CD14-positive monocyte (primary cell): ENCODE measurements around the gene BRIP1. TPM values are rescaled to one million over a fixed set of nuclear protein-coding genes. Genes with fewer than 3 reads are reported as not detected.
"Not testable (repeated sequence)": the region's sequence is repeated elsewhere in the genome, so short reads cannot be mapped to it uniquely, and the experiment has no call there.

Experiments used
- DNase-seq, 3 donors: peaks; one replicate each; pipeline ENCODE4 v3.0.0-alpha.2; 2011 to 2022
- H2AFZ ChIP-seq: 2 replicates; pipeline ENCODE4 v1.6.0; 2012; ENCODE audit warnings: mild to moderate bottlenecking, low read depth, low read length, inconsistent platforms; ENCODE audit not compliant: insufficient read depth, poor library complexity, severe bottlenecking
- H3K27ac ChIP-seq, 2 donors: 1 replicate in 1 of 2; 2 replicates in 1 of 2; pipeline ENCODE4 v1.5.1; 2012 to 2013; ENCODE audit warnings: low read length in 2 of 2, control low read depth in 1 of 2, inconsistent platforms in 1 of 2, low read depth in 1 of 2, mild to moderate bottlenecking in 1 of 2
- H3K27me3 ChIP-seq, 2 donors: one replicate each; pipeline versions ENCODE4 v1.6.0 to v1.6.1; 2011 to 2013; ENCODE audit warnings: low read length in 2 of 2; ENCODE audit not compliant: control insufficient read depth in 2 of 2, insufficient read depth in 2 of 2
- H3K36me3 ChIP-seq, 2 donors: replicated peaks in 1 of 2; 1 replicate in 1 of 2; 2 replicates in 1 of 2; pipeline versions ENCODE4 v1.5.1 to v1.6.1; 2012 to 2013; ENCODE audit warnings: low read length in 2 of 2, control low read depth in 1 of 2, inconsistent platforms in 1 of 2, mild to moderate bottlenecking in 1 of 2; ENCODE audit not compliant: insufficient read depth in 2 of 2, control insufficient read depth in 1 of 2
- H3K4me1 ChIP-seq, 2 donors: 1 replicate in 1 of 2; 2 replicates in 1 of 2; pipeline versions ENCODE4 v1.5.1 to v1.6.1; 2012 to 2013; ENCODE audit warnings: low read length in 2 of 2, control low read depth in 1 of 2, inconsistent platforms in 1 of 2, mild to moderate bottlenecking in 1 of 2, moderate library complexity in 1 of 2; ENCODE audit not compliant: insufficient read depth in 2 of 2, control insufficient read depth in 1 of 2
- H3K4me2 ChIP-seq: replicated peaks from 2 replicates; pipeline ENCODE3; 2012; ENCODE audit warnings: low read length, moderate library complexity, mild to moderate bottlenecking; ENCODE audit not compliant: poor library complexity, severe bottlenecking; ENCODE audit errors: extremely low read depth
- H3K4me3 ChIP-seq, 3 experiments: fragments of 200-600 bp in 1 of 3; sonication (generic) in 1 of 3; replicated peaks in 1 of 3; 1 replicate in 2 of 3; 2 replicates in 1 of 3; pipeline ENCODE4 v1.5.1; 2011 to 2013; ENCODE audit warnings: low read length in 3 of 3, mild to moderate bottlenecking in 3 of 3, control low read depth in 2 of 3, low read depth in 2 of 3, inconsistent platforms in 1 of 3, moderate library complexity in 1 of 3
- H3K79me2 ChIP-seq: 2 replicates; pipeline ENCODE4 v1.6.0; 2012; ENCODE audit warnings: mild to moderate bottlenecking, control low read depth, inconsistent platforms, low read length, moderate library complexity; ENCODE audit not compliant: insufficient read depth
- H3K9ac ChIP-seq: 2 replicates; pipeline ENCODE4 v1.6.0; 2017; ENCODE audit warnings: low read length, mild to moderate bottlenecking; ENCODE audit not compliant: insufficient read depth, poor library complexity, severe bottlenecking
- H3K9me3 ChIP-seq, 2 donors: replicated peaks in 1 of 2; 1 replicate in 1 of 2; 2 replicates in 1 of 2; pipeline versions ENCODE4 v1.5.1 to v1.6.1; 2012 to 2013; ENCODE audit warnings: low read length in 2 of 2, control low read depth in 1 of 2; ENCODE audit not compliant: control insufficient read depth in 1 of 2, insufficient read depth in 1 of 2
- H4K20me1 ChIP-seq: 2 replicates; pipeline ENCODE4 v1.6.0; 2012; ENCODE audit warnings: mild to moderate bottlenecking, low read length, control low read depth, moderate library complexity; ENCODE audit not compliant: insufficient read depth
- H3K27ac Mint-ChIP-seq, 7 donors: one replicate each; pipeline ENCODE4 v1.8.0; 2020; ENCODE audit warnings: mild to moderate bottlenecking in 7 of 7, mixed read lengths in 7 of 7, moderate library complexity in 6 of 7, inconsistent platforms in 2 of 7
- H3K27me3 Mint-ChIP-seq, 3 donors: one replicate each; pipeline ENCODE4 v1.8.0; 2021 to 2022; ENCODE audit warnings: low read depth in 3 of 3, mild to moderate bottlenecking in 3 of 3, mixed read lengths in 3 of 3, moderate library complexity in 3 of 3, inconsistent platforms in 1 of 3
- H3K36me3 Mint-ChIP-seq, 2 donors: one replicate each; pipeline ENCODE4 v1.8.0; 2020; ENCODE audit warnings: mixed read lengths in 2 of 2, inconsistent platforms in 1 of 2, mild to moderate bottlenecking in 1 of 2
- H3K4me1 Mint-ChIP-seq: one replicate; pipeline ENCODE4 v1.8.0; 2020; ENCODE audit warnings: mild to moderate bottlenecking, mixed read lengths
- H3K4me3 Mint-ChIP-seq, 2 donors: one replicate each; pipeline ENCODE4 v1.8.0; 2020; ENCODE audit warnings: mild to moderate bottlenecking in 2 of 2, mixed read lengths in 2 of 2, moderate library complexity in 1 of 2
- H3K9me3 Mint-ChIP-seq, 7 donors: one replicate each; pipeline ENCODE4 v1.8.0; 2020 to 2022; ENCODE audit warnings: mixed read lengths in 7 of 7, mild to moderate bottlenecking in 6 of 7, moderate library complexity in 6 of 7, inconsistent platforms in 2 of 7
- WGBS: methylation state at CpG from one replicate; pipeline ENCODE4 v1.1.5; 2013; ENCODE audit warnings: missing lambda C conversion rate; ENCODE audit not compliant: insufficient coverage; 5-methylcytosine and 5-hydroxymethylcytosine counted together
- intact Hi-C, 2 donors: fragments of 100-400 bp; cut with micrococcal nuclease; formaldehyde crosslinking; loops; one replicate each; pipeline versions ENCODE4 v1.15.0 to v1.15.1; 2023
- polyA plus RNA-seq, 3 donors: library from polyadenylated mRNA; depleted of rRNA in 1 of 3; unstranded in 2 of 3; stranded (reverse) in 1 of 3; fragments of 300-500 nt in 2 of 3; fragments of >200 nt in 1 of 3; fragmentation: Illumina TruSeq in 2 of 3; gene quantifications; 1 replicate in 2 of 3; 2 replicates in 1 of 3; pipeline ENCODE4 v1.2.3, GENCODE V29; 2012 to 2021

The BRIP1 gene
- polyA plus RNA-seq, 3 donors: 0.11 to 0.12 TPM; not detected in 1

- H3K36me3 Mint-ChIP-seq, H2AFZ ChIP-seq, H3K4me2 ChIP-seq, H3K27ac ChIP-seq, DNase-seq, H3K27me3 ChIP-seq, H3K4me1 ChIP-seq, intact Hi-C loops, H3K9me3 ChIP-seq, H4K20me1 ChIP-seq, H3K27me3 Mint-ChIP-seq, H3K9ac ChIP-seq, H3K27ac Mint-ChIP-seq, H3K4me3 ChIP-seq, H3K79me2 ChIP-seq, H3K36me3 ChIP-seq, H3K4me1 Mint-ChIP-seq, H3K4me3 Mint-ChIP-seq, H3K9me3 Mint-ChIP-seq: not testable (repeated sequence)
Observed at GRCh38 chr17:61676522-61676921, 186.8 kb downstream of the BRIP1 start.

GRCh38 chr17:61674609-61675008 lies 188.7 kb downstream of the BRIP1 start:
- H3K4me1 ChIP-seq, H3K4me3 ChIP-seq, H2AFZ ChIP-seq, H4K20me1 ChIP-seq, intact Hi-C loops, H3K9me3 ChIP-seq, H3K79me2 ChIP-seq, H3K27me3 Mint-ChIP-seq, H3K9ac ChIP-seq, DNase-seq, H3K4me1 Mint-ChIP-seq, H3K4me3 Mint-ChIP-seq, H3K4me2 ChIP-seq, H3K9me3 Mint-ChIP-seq, H3K36me3 ChIP-seq, H3K27ac ChIP-seq, H3K27me3 ChIP-seq, H3K27ac Mint-ChIP-seq, H3K36me3 Mint-ChIP-seq: not testable (repeated sequence)
- WGBS: no CpG with 5 or more reads among the region's 2 CpGs

GRCh38 chr17:61673019-61673897 lies 190.1 kb downstream of the BRIP1 start:
- H3K27ac ChIP-seq, DNase-seq, H3K9me3 ChIP-seq, H3K36me3 ChIP-seq, intact Hi-C loops, H3K27me3 Mint-ChIP-seq, H3K27me3 ChIP-seq, H4K20me1 ChIP-seq, H3K9ac ChIP-seq, H3K79me2 ChIP-seq, H3K4me2 ChIP-seq, H3K9me3 Mint-ChIP-seq, H2AFZ ChIP-seq, H3K4me3 ChIP-seq, H3K4me3 Mint-ChIP-seq, H3K36me3 Mint-ChIP-seq, H3K4me1 Mint-ChIP-seq, H3K4me1 ChIP-seq, H3K27ac Mint-ChIP-seq: not testable (repeated sequence)
- 93% methylated on average over 12 of the region's 16 CpGs for WGBS
